CD4-positive, alpha-beta T cell (primary cell): Measurements from ENCODE around the gene RAB31. TPM values are rescaled to one million over a fixed set of nuclear protein-coding genes. Genes with fewer than 3 reads are reported as not detected.

Experiments used
- ATAC-seq: fragments of 200-7000 bp; cut with Tn5 transposase; one replicate; pipeline ENCODE4 v1.10.0; 2022; ENCODE audit warnings: mild to moderate bottlenecking; ENCODE audit not compliant: poor library complexity
- CTCF ChIA-PET: fragments of 350-600 bp; sonication (Branson Sonifier 250); formaldehyde crosslinking; loops from one replicate; lab custom pipeline; 2021; ENCODE audit warnings: antibody characterized with exemption, inconsistent platforms; lab: Charles Lee
- POLR2A ChIA-PET: fragments of 350-600 bp; sonication (Branson Sonifier 250); formaldehyde crosslinking; loops from one replicate; lab custom pipeline; 2021; ENCODE audit warnings: antibody characterized with exemption, inconsistent platforms; lab: Charles Lee
- DNase-seq, 14 experiments: peaks; one replicate each; pipeline ENCODE4 v3.0.0-alpha.2; 2013 to 2020; ENCODE audit warnings: mixed read lengths in 2 of 14
- H3K27ac ChIP-seq, 2 donors: one replicate each; pipeline versions ENCODE4 v1.5.1 to v1.7.0; 2013; ENCODE audit warnings: low read length in 2 of 2, low read depth in 1 of 2, mild to moderate bottlenecking in 1 of 2
- H3K27me3 ChIP-seq, 2 experiments: 1 replicate in 1 of 2; 2 replicates in 1 of 2; pipeline versions ENCODE4 v1.6.1 to v1.7.0; 2013; ENCODE audit warnings: low read length in 2 of 2, control low read depth in 1 of 2, mild to moderate bottlenecking in 1 of 2, moderate library complexity in 1 of 2; ENCODE audit not compliant: insufficient read depth in 2 of 2, control insufficient read depth in 1 of 2
- H3K36me3 ChIP-seq: one replicate; pipeline ENCODE4 v1.6.1; 2013; ENCODE audit warnings: low read length, control low read depth; ENCODE audit not compliant: insufficient read depth
- H3K4me1 ChIP-seq: one replicate; pipeline ENCODE4 v1.6.1; 2013; ENCODE audit warnings: low read length, control low read depth; ENCODE audit not compliant: insufficient read depth
- H3K4me3 ChIP-seq: one replicate; pipeline ENCODE4 v1.5.1; 2013; ENCODE audit warnings: mild to moderate bottlenecking, low read length, moderate library complexity
- H3K9me3 ChIP-seq, 2 experiments: 1 replicate in 1 of 2; 2 replicates in 1 of 2; pipeline versions ENCODE4 v1.6.1 to v1.7.0; 2013; ENCODE audit warnings: low read length in 2 of 2, mild to moderate bottlenecking in 2 of 2, control low read depth in 1 of 2, moderate library complexity in 1 of 2; ENCODE audit not compliant: control insufficient read depth in 1 of 2, insufficient read depth in 1 of 2
- H3K27ac Mint-ChIP-seq: one replicate; pipeline ENCODE4 v1.8.0; 2020; ENCODE audit warnings: mixed read lengths
- H3K27me3 Mint-ChIP-seq: one replicate; pipeline ENCODE4 v1.8.0; 2021; ENCODE audit warnings: mixed read lengths
- H3K36me3 Mint-ChIP-seq: one replicate; pipeline ENCODE4 v1.8.0; 2021; ENCODE audit warnings: low read depth, mixed read lengths
- H3K4me1 Mint-ChIP-seq: one replicate; pipeline ENCODE4 v1.8.0; 2021; ENCODE audit warnings: low read depth, mixed read lengths
- H3K4me3 Mint-ChIP-seq: one replicate; pipeline ENCODE4 v1.8.0; 2020; ENCODE audit warnings: mild to moderate bottlenecking, mixed read lengths
- H3K9me3 Mint-ChIP-seq: one replicate; pipeline ENCODE4 v1.8.0; 2020; ENCODE audit warnings: mixed read lengths
- intact Hi-C, 2 experiments: fragments of 100-400 bp; cut with DNase I in 1 of 2; cut with micrococcal nuclease in 1 of 2; formaldehyde crosslinking; loops; one replicate each; pipeline versions ENCODE4 v1.15.1 to v1.9.0; 2023 to 2025; cut with DNase I, micrococcal nuclease
- total RNA-seq, 174 experiments: library from RNA in 2 of 174; stranded (reverse) in 2 of 174; gene quantifications; one replicate each; pipeline ENCODE4 v1.2.3 and lab custom pipeline; 2021 to 2026
- TF ChIP-seq, protein P1 (sequence below): fragments of 200-600 bp; IDR thresholded peaks from one replicate; pipeline ENCODE4 v1.8.0; 2022; ENCODE audit warnings: antibody characterized with exemption, mild to moderate bottlenecking

Gene RAB31
- total RNA-seq, 2 experiments from 2014 or later = 1.1 to 1.3 TPM

DNA sequence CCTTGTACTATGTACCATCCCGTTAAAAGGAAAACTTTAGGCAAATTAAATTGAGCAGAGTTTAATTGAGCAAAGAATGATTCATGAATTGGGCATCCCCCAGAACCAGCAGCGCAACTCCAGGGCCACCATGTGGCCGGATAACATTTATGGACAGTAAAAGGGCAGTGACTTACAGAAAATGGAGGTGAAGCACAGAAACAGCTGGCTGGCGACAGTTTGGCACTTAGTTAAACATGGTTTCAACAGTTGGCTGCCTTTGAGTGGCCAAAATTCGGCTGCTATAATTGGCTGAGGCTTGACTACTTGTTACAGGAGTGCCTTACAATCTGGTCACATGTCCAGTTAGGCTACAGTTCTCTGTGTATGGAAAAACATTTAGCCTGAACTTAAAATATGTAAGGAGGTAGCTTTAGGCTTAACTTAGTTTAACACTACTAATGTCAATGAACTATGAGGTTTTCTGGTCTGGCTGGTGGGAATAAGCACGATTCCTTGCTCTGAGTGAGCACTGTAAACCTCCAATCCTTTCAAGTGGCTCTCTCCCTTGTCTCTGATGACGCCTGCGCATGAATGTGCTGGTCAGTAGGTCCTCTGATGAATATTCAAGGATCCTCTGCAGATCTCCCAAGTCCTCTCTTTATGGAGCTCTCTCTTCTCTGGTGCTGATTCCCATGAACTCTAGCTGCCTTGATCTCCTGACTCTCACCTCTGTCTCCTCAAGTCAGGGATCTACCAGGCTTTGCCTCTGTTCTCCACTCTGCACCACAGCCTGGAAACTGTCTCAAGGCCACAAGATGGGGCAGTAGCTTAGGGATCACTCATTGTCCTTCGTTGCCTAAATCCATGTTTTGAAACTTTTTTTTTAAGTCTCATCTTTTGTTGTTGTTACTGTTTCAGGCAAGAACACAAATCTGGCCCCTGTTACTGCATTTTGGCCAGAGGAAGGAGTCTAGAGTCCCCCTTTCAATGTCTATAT is 24.4 kb upstream of the RAB31 start:
- no peaks in the 10 kb centered on the region for H3K9me3 ChIP-seq
- H3K27ac ChIP-seq = no peak overlapping the region
- no peak for DNase-seq
- Mint-ChIP-seq H3K4me3 (no peak overlapping the region), H3K36me3 (no peaks in the 10 kb centered on the region), H3K4me1 (peaks cover 5% of the 10 kb centered on the region), H3K9me3 (no peaks in the 10 kb centered on the region), H3K27ac (no peak overlapping the region), H3K27me3 (no peaks in the 10 kb centered on the region)
- H3K27me3 ChIP-seq = peaks cover 0 to 4% of the 10 kb centered on the region in 2 experiments
- POLR2A ChIA-PET = no interaction called here
- no peak overlapping the region for H3K4me3 ChIP-seq
- intact Hi-C loops = no loop called here
- no peaks in the 10 kb centered on the region for H3K36me3 ChIP-seq
- no peak for ATAC-seq
- TF ChIP-seq, protein P1, sequence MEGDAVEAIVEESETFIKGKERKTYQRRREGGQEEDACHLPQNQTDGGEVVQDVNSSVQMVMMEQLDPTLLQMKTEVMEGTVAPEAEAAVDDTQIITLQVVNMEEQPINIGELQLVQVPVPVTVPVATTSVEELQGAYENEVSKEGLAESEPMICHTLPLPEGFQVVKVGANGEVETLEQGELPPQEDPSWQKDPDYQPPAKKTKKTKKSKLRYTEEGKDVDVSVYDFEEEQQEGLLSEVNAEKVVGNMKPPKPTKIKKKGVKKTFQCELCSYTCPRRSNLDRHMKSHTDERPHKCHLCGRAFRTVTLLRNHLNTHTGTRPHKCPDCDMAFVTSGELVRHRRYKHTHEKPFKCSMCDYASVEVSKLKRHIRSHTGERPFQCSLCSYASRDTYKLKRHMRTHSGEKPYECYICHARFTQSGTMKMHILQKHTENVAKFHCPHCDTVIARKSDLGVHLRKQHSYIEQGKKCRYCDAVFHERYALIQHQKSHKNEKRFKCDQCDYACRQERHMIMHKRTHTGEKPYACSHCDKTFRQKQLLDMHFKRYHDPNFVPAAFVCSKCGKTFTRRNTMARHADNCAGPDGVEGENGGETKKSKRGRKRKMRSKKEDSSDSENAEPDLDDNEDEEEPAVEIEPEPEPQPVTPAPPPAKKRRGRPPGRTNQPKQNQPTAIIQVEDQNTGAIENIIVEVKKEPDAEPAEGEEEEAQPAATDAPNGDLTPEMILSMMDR = no peak
- CTCF ChIA-PET = no interaction called here
- peaks cover 5% of the 10 kb centered on the region for H3K4me1 ChIP-seq

DNA sequence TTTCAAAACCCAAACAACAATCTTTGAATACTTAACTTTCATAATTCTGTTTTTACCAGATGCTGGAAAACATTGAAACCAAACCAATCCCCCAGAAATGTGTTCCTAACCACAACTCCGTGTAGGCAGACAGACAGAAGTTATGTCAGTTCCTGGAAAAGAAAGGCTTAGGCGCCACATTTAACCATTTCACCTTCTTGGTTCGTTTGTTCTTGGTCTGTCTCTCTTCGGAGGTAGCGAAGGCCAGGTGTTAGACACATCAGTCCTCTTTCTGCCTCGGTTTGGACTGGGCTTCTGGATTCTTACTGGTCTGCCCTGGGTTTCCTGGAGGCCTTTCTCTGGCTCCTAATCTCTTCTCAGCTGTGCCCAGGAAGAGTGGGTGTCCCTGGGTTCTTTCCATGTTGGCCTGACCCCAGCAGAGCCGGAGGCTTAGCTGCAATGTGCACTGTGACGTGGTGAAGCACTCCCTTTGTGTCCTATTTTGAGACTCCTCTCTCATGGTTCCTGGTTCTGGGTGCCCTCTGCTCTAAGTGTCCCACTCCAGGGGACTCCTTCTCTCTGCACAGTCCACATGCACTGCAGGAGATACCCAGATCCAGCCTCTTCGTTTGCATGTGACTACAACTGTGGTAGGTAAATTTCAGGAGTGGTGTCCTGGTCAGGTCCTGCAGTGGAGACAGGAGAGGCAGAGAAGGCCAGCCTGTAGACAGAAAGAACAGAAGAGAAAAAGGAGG is 23.1 kb upstream of the RAB31 start:
- Histone ChIP-seq H3K27me3 (peaks cover 0 to 4% of the 10 kb centered on the region in 2 experiments), H3K36me3 (no peaks in the 10 kb centered on the region), H3K4me3 (no peak overlapping the region), H3K4me1 (peaks cover 5% of the 10 kb centered on the region), H3K9me3 (no peaks in the 10 kb centered on the region), H3K27ac (no peak overlapping the region)
- POLR2A ChIA-PET = no interaction called here
- ATAC-seq (no peak), DNase-seq (no peak)
- Mint-ChIP-seq H3K36me3 (no peaks in the 10 kb centered on the region), H3K4me1 (peaks cover 5% of the 10 kb centered on the region), H3K9me3 (no peaks in the 10 kb centered on the region), H3K27ac (no peak overlapping the region), H3K27me3 (no peaks in the 10 kb centered on the region), H3K4me3 (no peak overlapping the region)
- TF ChIP-seq, protein P1 = no peak
- CTCF ChIA-PET = no interaction called here
- intact Hi-C loops = no loop called here

DNA sequence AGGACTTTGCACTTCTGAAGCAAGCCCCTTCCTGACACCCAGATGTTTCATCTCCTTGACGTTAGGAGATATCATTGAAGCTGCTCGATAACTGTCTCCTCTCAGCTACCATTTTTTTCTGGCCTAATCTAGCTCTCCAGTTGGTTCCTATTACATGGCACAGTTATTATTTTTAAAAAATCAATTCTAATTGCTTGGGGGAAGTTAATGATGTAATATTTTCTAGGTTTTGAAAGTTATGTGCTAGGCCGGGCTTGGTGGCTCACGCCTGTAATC is 22.5 kb upstream of the RAB31 start:
- Histone ChIP-seq H3K27ac (no peak overlapping the region), H3K36me3 (no peaks in the 10 kb centered on the region), H3K9me3 (no peaks in the 10 kb centered on the region), H3K4me3 (no peak overlapping the region), H3K27me3 (peaks cover 0 to 4% of the 10 kb centered on the region in 2 experiments), H3K4me1 (peaks cover 5% of the 10 kb centered on the region)
- no peaks in the 10 kb centered on the region for H3K36me3 Mint-ChIP-seq
- H3K27ac Mint-ChIP-seq = no peak overlapping the region
- TF ChIP-seq, protein P1 = no peak
- no peak overlapping the region for H3K4me3 Mint-ChIP-seq
- ChIA-PET CTCF (no interaction called here), POLR2A (no interaction called here)
- peaks cover 5% of the 10 kb centered on the region for H3K4me1 Mint-ChIP-seq
- H3K9me3 Mint-ChIP-seq = no peaks in the 10 kb centered on the region
- ATAC-seq (no peak), DNase-seq (no peak)
- H3K27me3 Mint-ChIP-seq = no peaks in the 10 kb centered on the region
- intact Hi-C loops = no loop called here
